Adrenal gland (tissue), 5 donors: ENCODE data around the gene SZT2.

Experiments used
- CTCF ChIP-seq, 6 experiments: fragments of 450-650 bp in 4 of 6; fragments of 200-600 bp in 2 of 6; sonication (generic) in 1 of 6; IDR thresholded peaks; 1 replicate in 5 of 6; 2 replicates in 1 of 6; pipeline versions ENCODE4 v1.5.1 to v1.8.0; 2016 to 2021; ENCODE audit warnings: antibody characterized with exemption in 6 of 6, mild to moderate bottlenecking in 2 of 6, moderate library complexity in 1 of 6
- POLR2A ChIP-seq, 2 donors: fragments of 450-650 bp; IDR thresholded peaks; one replicate each; pipeline ENCODE4 v1.6.1; 2017; ENCODE audit warnings: antibody characterized with exemption in 2 of 2, mild to moderate bottlenecking in 2 of 2, moderate library complexity in 1 of 2
- donor health status: DM: no; HTN: no; CAD: no.

DNA sequence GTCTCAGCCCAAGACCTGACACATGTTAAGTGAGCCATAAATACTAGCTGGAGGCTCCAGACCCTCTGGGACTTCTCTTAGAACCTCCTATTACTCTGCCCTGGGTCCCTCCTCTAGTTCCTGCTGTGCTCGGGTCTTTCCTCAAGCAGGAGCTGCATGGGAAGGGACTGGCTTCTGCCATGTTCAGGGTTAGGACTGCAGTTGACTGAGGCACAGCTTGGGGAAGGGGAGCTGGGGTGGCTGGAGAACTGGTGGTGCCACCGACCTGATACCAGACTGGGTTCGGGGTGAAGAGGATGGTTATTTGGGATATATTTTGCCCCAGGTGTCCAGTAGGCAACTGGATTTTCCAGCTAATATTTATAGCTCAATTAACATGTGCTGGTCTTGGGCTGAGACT is 48.3 kb downstream of the SZT2 start:
- TF ChIP-seq POLR2A (IDR thresholded peaks at IDR 0.05) (no peak), CTCF (IDR thresholded peaks at IDR 0.05) (no peak)
